Astrocyte (in vitro differentiated cells and primary cell): ENCODE data around the gene PTPRN2.

Experiments
- CTCF ChIP-seq: IDR thresholded peaks from 2 replicates; pipeline ENCODE4 v1.5.1; 2011; ENCODE audit warnings: low read depth, mild to moderate bottlenecking, inconsistent platforms, low read length, moderate library complexity; ENCODE audit not compliant: insufficient read depth
- EZH2 ChIP-seq: IDR thresholded peaks from 2 replicates; pipeline ENCODE4 v1.6.1; 2012; ENCODE audit warnings: mild to moderate bottlenecking, low read length, inconsistent platforms; ENCODE audit not compliant: insufficient read depth

- TF ChIP-seq CTCF (no peak), EZH2 (no peak)
Observed at GRCh38 chr7:157558875-157559595, 1028.6 kb downstream of the PTPRN2 start.
